SK-N-SH (cell line): Measurements from ENCODE around the gene CCP110. TPM values are rescaled to one million over a fixed set of nuclear protein-coding genes. Genes with fewer than 3 reads are reported as not detected.

ENCODE experiments used
- CTCF ChIA-PET: fragments of 300-600, 350-600 bp; formaldehyde crosslinking; extraction: SDS; loops from one replicate; lab custom pipeline; 2021; lab: Yijun Ruan, JAX
- POLR2A ChIA-PET: fragments of 350-600 bp; sonication (Branson Sonifier 250); formaldehyde crosslinking; extraction: SDS; loops from one replicate; lab custom pipeline; 2020; ENCODE audit warnings: antibody characterized with exemption, inconsistent platforms; lab: Yijun Ruan, JAX
- DNase-seq: peaks from one replicate; pipeline ENCODE4 v3.0.0; 2012
- H2AFZ ChIP-seq: fragments of 200-600 bp; sonication (generic); 2 replicates; pipeline ENCODE4 v1.8.1; 2016; ENCODE audit warnings: antibody characterized with exemption, mild to moderate bottlenecking, low read depth
- H3F3A ChIP-seq: fragments of 200-600 bp; sonication (generic); replicated peaks from 2 replicates; pipeline ENCODE3; 2016; ENCODE audit warnings: antibody characterized with exemption, mild to moderate bottlenecking; ENCODE audit not compliant: insufficient read depth
- H3K27ac ChIP-seq, 2 experiments: fragments of 200-500 bp in 1 of 2; fragments of 200-600 bp in 1 of 2; sonication (Bioruptor generic) in 1 of 2; sonication (generic), shearing (Covaris generic) in 1 of 2; 2 replicates each; pipeline versions ENCODE4 v1.5.1 to v1.6.1; 2014 to 2016; ENCODE audit warnings: low read depth in 2 of 2, inconsistent platforms in 1 of 2, low read length in 1 of 2, mild to moderate bottlenecking in 1 of 2, mixed read lengths in 1 of 2
- H3K27me3 ChIP-seq: fragments of 200-600 bp; sonication (generic), shearing (Covaris generic); 2 replicates; pipeline ENCODE4 v1.6.1; 2016; ENCODE audit warnings: mixed run types; ENCODE audit not compliant: insufficient read depth
- H3K36me3 ChIP-seq, 2 experiments: fragments of 200-500 bp in 1 of 2; fragments of 200-600 bp in 1 of 2; sonication (Bioruptor generic) in 1 of 2; sonication (generic) in 1 of 2; replicated peaks in 1 of 2; 2 replicates each; pipeline versions ENCODE3 to v1.5.1; 2014 to 2016; ENCODE audit warnings: low read length in 1 of 2, mild to moderate bottlenecking in 1 of 2; ENCODE audit not compliant: insufficient read depth in 2 of 2, control insufficient read depth in 1 of 2
- H3K4me1 ChIP-seq, 2 experiments: fragments of 200-500 bp in 1 of 2; fragments of 200-600 bp in 1 of 2; sonication (Bioruptor generic) in 1 of 2; sonication (generic), shearing (Covaris generic) in 1 of 2; 2 replicates each; pipeline versions ENCODE4 v1.5.1 to v1.6.1; 2014 to 2016; ENCODE audit warnings: low read depth in 1 of 2, low read length in 1 of 2, mixed run types in 1 of 2; ENCODE audit not compliant: insufficient read depth in 2 of 2, control insufficient read depth in 1 of 2
- H3K4me2 ChIP-seq: fragments of 200-600 bp; sonication (generic), shearing (Covaris generic); 2 replicates; pipeline ENCODE4 v1.6.1; 2017; ENCODE audit warnings: mixed run types
- H3K4me3 ChIP-seq, 2 experiments: fragments of 200-500 bp in 1 of 2; fragments of 200-600 bp in 1 of 2; sonication (Bioruptor generic) in 1 of 2; sonication (generic), shearing (Covaris generic) in 1 of 2; 2 replicates each; pipeline versions ENCODE4 v1.5.1 to v1.8.1; 2014 to 2016; ENCODE audit warnings: low read depth in 2 of 2, inconsistent platforms in 1 of 2, low read length in 1 of 2, mild to moderate bottlenecking in 1 of 2, mixed read lengths in 1 of 2, moderate library complexity in 1 of 2
- H3K79me2 ChIP-seq: fragments of 200-600 bp; sonication (generic); 2 replicates; pipeline ENCODE4 v1.8.1; 2017; ENCODE audit warnings: mild to moderate bottlenecking; ENCODE audit not compliant: insufficient read depth
- H3K9ac ChIP-seq: fragments of 200-600 bp; sonication (generic); 2 replicates; pipeline ENCODE4 v1.6.1; 2017; ENCODE audit warnings: mixed run types
- H3K9me2 ChIP-seq: fragments of 200-600 bp; sonication (generic); 2 replicates; pipeline ENCODE4 v1.6.1; 2017; ENCODE audit warnings: mixed run types
- H3K9me3 ChIP-seq: fragments of 200-600 bp; sonication (generic); 2 replicates; pipeline ENCODE4 v1.6.1; 2017; ENCODE audit warnings: mixed run types, mild to moderate bottlenecking, moderate library complexity
- H4K20me1 ChIP-seq: fragments of 200-600 bp; sonication (generic); 2 replicates; pipeline ENCODE4 v1.6.1; 2017; ENCODE audit warnings: mild to moderate bottlenecking, mixed run types; ENCODE audit not compliant: insufficient read depth
- EP300 ChIP-seq, 2 experiments: IDR thresholded peaks; 2 replicates each; pipeline versions ENCODE4 v1.4.0 to v1.6.1; 2012; ENCODE audit warnings: borderline replicate concordance in 1 of 2, low read depth in 1 of 2, low read length in 1 of 2
- EZH2phosphoT487 ChIP-seq: fragments of 200-600 bp; sonication (generic); IDR thresholded peaks from 2 replicates; pipeline ENCODE4 v1.6.1; 2017; ENCODE audit warnings: low read depth, mixed run types, mild to moderate bottlenecking, antibody characterized with exemption, moderate library complexity, borderline replicate concordance
- GATA2 ChIP-seq: sonication (generic); formaldehyde crosslinking; IDR thresholded peaks from 2 replicates; pipeline ENCODE4 v1.5.0; 2020; ENCODE audit warnings: mild to moderate bottlenecking, missing genetic modification reagents
- MEF2A ChIP-seq: IDR thresholded peaks from 2 replicates; pipeline ENCODE4 v1.4.0; 2012; ENCODE audit warnings: low read depth, borderline replicate concordance
- POLR2AphosphoS5 ChIP-seq: IDR thresholded peaks from 2 replicates; pipeline ENCODE4 v1.6.1; 2012; ENCODE audit warnings: low read depth, low read length
- RFX5 ChIP-seq: IDR thresholded peaks from 2 replicates; pipeline ENCODE4 v1.6.1; 2012; ENCODE audit warnings: mild to moderate bottlenecking, improper control_type of control experiment, low read length
- TAF1 ChIP-seq: IDR thresholded peaks from 2 replicates; pipeline ENCODE4 v1.6.1; 2012; ENCODE audit warnings: low read depth, mild to moderate bottlenecking, low read length, moderate library complexity, borderline replicate concordance
- TCF12 ChIP-seq: IDR thresholded peaks from 2 replicates; pipeline ENCODE4 v1.4.0; 2012
- USF1 ChIP-seq: IDR thresholded peaks from 2 replicates; pipeline ENCODE4 v1.4.0; 2012; ENCODE audit warnings: low read depth, borderline replicate concordance
- WGBS: methylation state at CpG from one replicate; pipeline ENCODE4 v1.1.6; 2017; ENCODE audit warnings: low lambda C conversion rate; 5-methylcytosine and 5-hydroxymethylcytosine counted together
- polyA plus RNA-seq, 3 experiments: library from polyadenylated mRNA; depleted of rRNA; stranded (reverse); fragments of >200 nt; gene quantifications; 2 replicates each; pipeline ENCODE4 v1.2.3, GENCODE V29; 2012
- TF ChIP-seq, protein P1 (sequence below): IDR thresholded peaks from 2 replicates; pipeline ENCODE4 v1.6.1; 2012; ENCODE audit warnings: mild to moderate bottlenecking, low read depth, low read length, moderate library complexity
- TF ChIP-seq, protein P2 (sequence below): IDR thresholded peaks from 2 replicates; pipeline ENCODE4 v1.4.0; 2012; ENCODE audit warnings: low read depth
- TF ChIP-seq, protein P3 (sequence below): fragments of 150-350 bp; IDR thresholded peaks from 2 replicates; pipeline ENCODE4 v1.6.1; 2016; ENCODE audit warnings: mild to moderate bottlenecking, low read depth, low read length

Gene CCP110
- polyA plus RNA-seq, 1 of the 3 experiments (the other 2 are of a cell fraction): 5.4 TPM

DNA sequence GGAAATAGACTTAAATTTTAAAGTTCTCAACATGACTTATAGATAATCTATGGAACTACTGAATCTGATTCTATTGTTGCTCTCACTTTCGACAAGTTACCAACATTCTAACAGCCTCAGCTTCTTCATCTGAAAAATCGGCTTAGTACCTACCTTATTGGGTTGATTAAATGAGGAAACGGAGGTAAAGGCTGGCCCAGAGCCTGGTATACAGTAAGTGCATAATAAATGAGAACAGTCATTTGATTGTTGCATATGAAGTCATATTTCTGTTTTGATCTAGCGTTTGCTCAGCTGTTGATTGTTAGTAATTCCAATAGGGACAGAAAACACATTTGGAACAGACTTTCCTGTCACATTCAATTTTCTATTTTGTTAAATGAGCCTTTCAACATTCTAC, 36.3 kb downstream of the CCP110 start:
- Histone ChIP-seq H3K4me1 (peaks cover 0 to 4% of the 10 kb centered on the region in 2 experiments; a peak in 1 of 4 replicates), H3K27me3 (no peaks in the 10 kb centered on the region), H3K27ac (no peak overlapping the region), H4K20me1 (no peaks in the 10 kb centered on the region), H2AFZ (no peak overlapping the region), H3K4me3 (no peak overlapping the region), H3K79me2 (peaks cover 56% of the 10 kb centered on the region), H3K9me3 (no peaks in the 10 kb centered on the region), H3K36me3 (peaks cover 0 to 24% of the 10 kb centered on the region in 2 experiments), H3K9ac (no peak overlapping the region), H3K9me2 (no peaks in the 10 kb centered on the region), H3K4me2 (no peak overlapping the region), H3F3A (peaks cover 4% of the 10 kb centered on the region)
- no peak for TF ChIP-seq POLR2AphosphoS5
- TF ChIP-seq MEF2A: no peak
- TF ChIP-seq, protein P1, sequence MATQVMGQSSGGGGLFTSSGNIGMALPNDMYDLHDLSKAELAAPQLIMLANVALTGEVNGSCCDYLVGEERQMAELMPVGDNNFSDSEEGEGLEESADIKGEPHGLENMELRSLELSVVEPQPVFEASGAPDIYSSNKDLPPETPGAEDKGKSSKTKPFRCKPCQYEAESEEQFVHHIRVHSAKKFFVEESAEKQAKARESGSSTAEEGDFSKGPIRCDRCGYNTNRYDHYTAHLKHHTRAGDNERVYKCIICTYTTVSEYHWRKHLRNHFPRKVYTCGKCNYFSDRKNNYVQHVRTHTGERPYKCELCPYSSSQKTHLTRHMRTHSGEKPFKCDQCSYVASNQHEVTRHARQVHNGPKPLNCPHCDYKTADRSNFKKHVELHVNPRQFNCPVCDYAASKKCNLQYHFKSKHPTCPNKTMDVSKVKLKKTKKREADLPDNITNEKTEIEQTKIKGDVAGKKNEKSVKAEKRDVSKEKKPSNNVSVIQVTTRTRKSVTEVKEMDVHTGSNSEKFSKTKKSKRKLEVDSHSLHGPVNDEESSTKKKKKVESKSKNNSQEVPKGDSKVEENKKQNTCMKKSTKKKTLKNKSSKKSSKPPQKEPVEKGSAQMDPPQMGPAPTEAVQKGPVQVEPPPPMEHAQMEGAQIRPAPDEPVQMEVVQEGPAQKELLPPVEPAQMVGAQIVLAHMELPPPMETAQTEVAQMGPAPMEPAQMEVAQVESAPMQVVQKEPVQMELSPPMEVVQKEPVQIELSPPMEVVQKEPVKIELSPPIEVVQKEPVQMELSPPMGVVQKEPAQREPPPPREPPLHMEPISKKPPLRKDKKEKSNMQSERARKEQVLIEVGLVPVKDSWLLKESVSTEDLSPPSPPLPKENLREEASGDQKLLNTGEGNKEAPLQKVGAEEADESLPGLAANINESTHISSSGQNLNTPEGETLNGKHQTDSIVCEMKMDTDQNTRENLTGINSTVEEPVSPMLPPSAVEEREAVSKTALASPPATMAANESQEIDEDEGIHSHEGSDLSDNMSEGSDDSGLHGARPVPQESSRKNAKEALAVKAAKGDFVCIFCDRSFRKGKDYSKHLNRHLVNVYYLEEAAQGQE: no peak
- no peak for TF ChIP-seq EP300 (IDR thresholded peaks at IDR 0.05; ENCODE audit: borderline replicate concordance in 1 of 2, low read depth in 1 of 2, low read length in 1 of 2)
- TF ChIP-seq, protein P2, sequence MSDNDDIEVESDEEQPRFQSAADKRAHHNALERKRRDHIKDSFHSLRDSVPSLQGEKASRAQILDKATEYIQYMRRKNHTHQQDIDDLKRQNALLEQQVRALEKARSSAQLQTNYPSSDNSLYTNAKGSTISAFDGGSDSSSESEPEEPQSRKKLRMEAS: no peak
- ChIA-PET POLR2A (no interaction called here), CTCF (interaction anchor here (0.7 to 1.4 kb wide), 13 partner anchors 9 to 826 kb away, joined by 3 to 5 read pairs (median 3); no protein-coding TSS in a partner anchor)
- no peak for DNase-seq
- 95% methylated on average over 4 of the region's 4 CpGs for WGBS

- no peaks in the 10 kb centered on the region for H3F3A ChIP-seq
- 96% methylated on average over 4 of the region's 4 CpGs for WGBS
- peaks cover 12 to 37% of the 10 kb centered on the region in 2 experiments for H3K36me3 ChIP-seq
- H3K4me3 ChIP-seq: no peak overlapping the region
- no peaks in the 10 kb centered on the region for H3K9me2 ChIP-seq
- no peaks in the 10 kb centered on the region for H3K9me3 ChIP-seq
- no peaks in the 10 kb centered on the region for H3K27me3 ChIP-seq
- no peaks in the 10 kb centered on the region for H3K4me1 ChIP-seq
- no peak for TF ChIP-seq MEF2A
- TF ChIP-seq TCF12: no peak
- no peak for TF ChIP-seq EZH2phosphoT487
- no peak for TF ChIP-seq USF1
- TF ChIP-seq, protein P3, sequence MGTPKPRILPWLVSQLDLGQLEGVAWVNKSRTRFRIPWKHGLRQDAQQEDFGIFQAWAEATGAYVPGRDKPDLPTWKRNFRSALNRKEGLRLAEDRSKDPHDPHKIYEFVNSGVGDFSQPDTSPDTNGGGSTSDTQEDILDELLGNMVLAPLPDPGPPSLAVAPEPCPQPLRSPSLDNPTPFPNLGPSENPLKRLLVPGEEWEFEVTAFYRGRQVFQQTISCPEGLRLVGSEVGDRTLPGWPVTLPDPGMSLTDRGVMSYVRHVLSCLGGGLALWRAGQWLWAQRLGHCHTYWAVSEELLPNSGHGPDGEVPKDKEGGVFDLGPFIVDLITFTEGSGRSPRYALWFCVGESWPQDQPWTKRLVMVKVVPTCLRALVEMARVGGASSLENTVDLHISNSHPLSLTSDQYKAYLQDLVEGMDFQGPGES: no peak
- no peak for TF ChIP-seq TAF1
- TF ChIP-seq RFX5: no peak
- TF ChIP-seq GATA2 (CRISPR knock-in tag): no peak
- no peak overlapping the region for H3K9ac ChIP-seq
- H4K20me1 ChIP-seq: no peaks in the 10 kb centered on the region
- no peak overlapping the region for H3K4me2 ChIP-seq
- H2AFZ ChIP-seq: no peak overlapping the region
- DNase-seq: no peak
- ChIA-PET CTCF (interaction anchor here (1.1 to 2.1 kb wide), 3 partner anchors 20 to 344 kb away, joined by 4 to 7 read pairs (median 6); partner anchors contain the start of gene GPRC5B), POLR2A (interaction anchor here (1.3 kb wide), 1 partner anchor 8 kb away, joined by 3 read pairs; the partner anchor contains the start of gene VPS35L)
- peaks cover 38% of the 10 kb centered on the region for H3K79me2 ChIP-seq
- H3K27ac ChIP-seq: no peak overlapping the region
Observed at GRCh38 chr16:19563377-19563776, 39.6 kb downstream of the CCP110 start.
